Sigmoid colon (tissue), 7 donors: ENCODE data around the gene RBFOX2. TPM values are rescaled to one million over a fixed set of nuclear protein-coding genes. Genes with fewer than 3 reads are reported as not detected.

Source experiments
- DNase-seq: peaks from one replicate; pipeline ENCODE4 v3.0.0-alpha.2; 2019
- H3K27ac ChIP-seq, 4 donors: fragments of 200-600 bp; sonication (generic); one replicate each; pipeline ENCODE4 v1.5.1; 2016 to 2019; ENCODE audit warnings: mild to moderate bottlenecking in 1 of 4
- H3K27me3 ChIP-seq, 3 donors: fragments of 200-600 bp; sonication (generic); one replicate each; pipeline ENCODE4 v1.5.1; 2019; ENCODE audit warnings: mild to moderate bottlenecking in 1 of 3
- H3K36me3 ChIP-seq, 4 donors: fragments of 200-600 bp; sonication (generic); one replicate each; pipeline ENCODE4 v1.5.1; 2016 to 2019
- H3K4me1 ChIP-seq, 4 donors: fragments of 200-600 bp; sonication (generic); one replicate each; pipeline ENCODE4 v1.5.1; 2017 to 2019
- H3K4me3 ChIP-seq, 4 donors: fragments of 200-600 bp; sonication (generic); one replicate each; pipeline ENCODE4 v1.5.1; 2017 to 2019; ENCODE audit warnings: mild to moderate bottlenecking in 2 of 4, moderate library complexity in 1 of 4
- H3K9me3 ChIP-seq, 4 donors: fragments of 200-600 bp in 3 of 4; sonication (generic) in 3 of 4; one replicate each; pipeline versions ENCODE4 v1.5.1 to v1.6.1; 2013 to 2019
- EP300 ChIP-seq, 4 donors: sonication (generic); formaldehyde crosslinking; IDR thresholded peaks; one replicate each; pipeline ENCODE4 v1.6.1; 2017; ENCODE audit warnings: antibody characterized with exemption in 4 of 4
- POLR2A ChIP-seq, 2 donors: fragments of 450-650 bp; IDR thresholded peaks; one replicate each; pipeline ENCODE4 v1.6.1; 2016; ENCODE audit warnings: antibody characterized with exemption in 2 of 2, mild to moderate bottlenecking in 2 of 2, moderate library complexity in 2 of 2
- POLR2AphosphoS5 ChIP-seq, 4 donors: sonication (generic); formaldehyde crosslinking; IDR thresholded peaks; one replicate each; pipeline ENCODE4 v1.6.1; 2017; ENCODE audit warnings: antibody characterized with exemption in 4 of 4
- WGBS, 2 donors: extraction: QIAGEN DNeasy Blood & Tissue Kit; methylation state at CpG; one replicate each; pipeline ENCODE4 v1.1.7; 2013; 5-methylcytosine and 5-hydroxymethylcytosine counted together
- intact Hi-C: fragments of 100-400 bp; cut with DNase I; formaldehyde crosslinking; loops from one replicate; pipeline ENCODE4 v1.15.1; 2023
- polyA plus RNA-seq, 3 donors: library from polyadenylated mRNA; stranded (reverse); fragments of 200-250 nt; gene quantifications; one replicate each; pipeline ENCODE4 v1.2.3, GENCODE V29; 2013
- total RNA-seq, 4 donors: library from RNA; depleted of rRNA; stranded (reverse); fragments of >200 nt; gene quantifications; one replicate each; pipeline ENCODE4 v1.1.0, GENCODE V29; 2016
- TF ChIP-seq, protein P1 (sequence below), 4 experiments: fragments of 450-650 bp in 3 of 4; fragments of 200-600 bp in 1 of 4; IDR thresholded peaks; one replicate each; pipeline ENCODE4 v1.5.1; 2016 to 2019; ENCODE audit warnings: antibody characterized with exemption in 4 of 4, mild to moderate bottlenecking in 3 of 4, moderate library complexity in 2 of 4
- donor health status: healthy with polysubstance abuse.
- donor health status: Bipolar disorder and iron deficiency.
- donor health status: healthy.

The RBFOX2 gene
- total and polyA plus RNA-seq, 7 donors = 11.6 to 164 (median 138) TPM

DNA sequence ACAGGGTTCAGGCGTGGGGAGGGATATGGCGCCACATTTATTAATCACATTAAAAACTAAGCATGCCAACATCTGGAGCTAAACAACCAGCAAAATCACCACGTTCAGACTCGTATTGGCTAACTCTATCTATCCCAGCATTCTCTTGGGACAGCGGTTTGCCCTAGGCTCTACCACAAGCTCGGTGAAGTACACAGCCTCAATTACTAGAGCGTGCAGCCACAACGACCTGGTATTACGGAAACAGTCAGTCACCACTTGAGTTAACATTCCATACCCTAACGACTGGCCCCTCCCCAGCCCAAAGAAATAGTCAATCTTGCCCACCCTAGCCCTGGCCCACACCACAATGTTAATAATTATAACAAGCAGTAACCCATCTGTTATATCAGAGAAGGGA is 278.8 kb downstream of the RBFOX2 start:
- Histone ChIP-seq H3K27ac (no peak overlapping the region), H3K4me1 (peaks cover 0 to 32% (median 19%) of the 10 kb centered on the region in 4 donors), H3K4me3 (no peak overlapping the region), H3K27me3 (no peaks in the 10 kb centered on the region), H3K9me3 (no peaks in the 10 kb centered on the region), H3K36me3 (peaks cover 0 to 34% (median 9%) of the 10 kb centered on the region in 4 donors)
- TF ChIP-seq POLR2AphosphoS5 (IDR thresholded peaks at IDR 0.05) (no peak), POLR2A (IDR thresholded peaks at IDR 0.05) (no peak), EP300 (IDR thresholded peaks at IDR 0.05) (no peak)
- TF ChIP-seq, protein P1, sequence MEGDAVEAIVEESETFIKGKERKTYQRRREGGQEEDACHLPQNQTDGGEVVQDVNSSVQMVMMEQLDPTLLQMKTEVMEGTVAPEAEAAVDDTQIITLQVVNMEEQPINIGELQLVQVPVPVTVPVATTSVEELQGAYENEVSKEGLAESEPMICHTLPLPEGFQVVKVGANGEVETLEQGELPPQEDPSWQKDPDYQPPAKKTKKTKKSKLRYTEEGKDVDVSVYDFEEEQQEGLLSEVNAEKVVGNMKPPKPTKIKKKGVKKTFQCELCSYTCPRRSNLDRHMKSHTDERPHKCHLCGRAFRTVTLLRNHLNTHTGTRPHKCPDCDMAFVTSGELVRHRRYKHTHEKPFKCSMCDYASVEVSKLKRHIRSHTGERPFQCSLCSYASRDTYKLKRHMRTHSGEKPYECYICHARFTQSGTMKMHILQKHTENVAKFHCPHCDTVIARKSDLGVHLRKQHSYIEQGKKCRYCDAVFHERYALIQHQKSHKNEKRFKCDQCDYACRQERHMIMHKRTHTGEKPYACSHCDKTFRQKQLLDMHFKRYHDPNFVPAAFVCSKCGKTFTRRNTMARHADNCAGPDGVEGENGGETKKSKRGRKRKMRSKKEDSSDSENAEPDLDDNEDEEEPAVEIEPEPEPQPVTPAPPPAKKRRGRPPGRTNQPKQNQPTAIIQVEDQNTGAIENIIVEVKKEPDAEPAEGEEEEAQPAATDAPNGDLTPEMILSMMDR (IDR thresholded peaks at IDR 0.05) = no peak
- no peak for DNase-seq
- intact Hi-C loops = loop anchor here (5.0 kb wide), 1 partner anchor 77 kb away; no protein-coding TSS in a partner anchor
- 71 to 83% methylated on average over 10 of the region's 10 CpGs for WGBS, 2 donors

DNA sequence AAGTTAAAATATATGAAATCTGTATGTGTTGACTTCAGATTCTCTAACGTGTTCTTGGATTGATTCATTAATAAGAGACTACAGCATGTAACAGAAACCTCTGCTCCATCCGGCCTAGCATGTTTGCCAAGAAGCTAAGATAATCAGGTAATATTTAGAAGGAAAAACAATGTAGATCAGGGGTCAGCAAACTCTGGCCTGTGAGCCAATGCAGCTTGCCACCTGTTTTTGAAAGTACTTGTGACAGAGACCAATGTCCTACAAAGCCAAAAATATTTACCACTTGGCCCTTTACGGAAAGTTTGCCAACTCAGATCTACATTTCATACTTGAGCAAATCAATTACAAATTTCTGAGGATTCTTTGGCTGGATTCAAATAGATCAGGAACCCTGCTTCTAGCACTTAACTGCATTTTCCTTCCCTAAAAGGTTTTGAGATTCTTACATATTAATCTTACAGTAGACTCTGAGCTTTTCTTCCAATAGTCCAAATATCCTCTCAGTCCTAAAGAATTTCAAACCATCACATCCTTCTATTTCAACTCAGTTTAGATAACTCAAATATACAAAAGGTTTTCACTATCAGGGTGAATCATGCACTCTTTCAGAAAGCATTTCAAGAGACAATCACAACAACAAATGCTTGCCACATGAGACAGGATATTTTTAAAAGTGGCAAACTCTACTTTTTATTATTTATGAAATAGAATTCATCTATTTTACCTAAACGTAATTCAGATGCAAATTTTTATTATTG is 281.5 kb downstream of the RBFOX2 start:
- Histone ChIP-seq H3K36me3 (peaks cover 0 to 55% (median 16%) of the 10 kb centered on the region in 4 donors), H3K4me1 (peaks cover 0 to 22% (median 13%) of the 10 kb centered on the region in 4 donors), H3K27me3 (no peaks in the 10 kb centered on the region), H3K9me3 (no peaks in the 10 kb centered on the region), H3K27ac (no peak overlapping the region), H3K4me3 (no peak overlapping the region)
- WGBS, 2 donors = 84% methylated on average over 4 of the region's 4 CpGs
- intact Hi-C loops = no loop called here
- no peak for DNase-seq
- TF ChIP-seq EP300 (IDR thresholded peaks at IDR 0.05) (no peak), POLR2A (IDR thresholded peaks at IDR 0.05) (no peak), POLR2AphosphoS5 (IDR thresholded peaks at IDR 0.05) (no peak)
- TF ChIP-seq, protein P1 (IDR thresholded peaks at IDR 0.05) = no peak

DNA sequence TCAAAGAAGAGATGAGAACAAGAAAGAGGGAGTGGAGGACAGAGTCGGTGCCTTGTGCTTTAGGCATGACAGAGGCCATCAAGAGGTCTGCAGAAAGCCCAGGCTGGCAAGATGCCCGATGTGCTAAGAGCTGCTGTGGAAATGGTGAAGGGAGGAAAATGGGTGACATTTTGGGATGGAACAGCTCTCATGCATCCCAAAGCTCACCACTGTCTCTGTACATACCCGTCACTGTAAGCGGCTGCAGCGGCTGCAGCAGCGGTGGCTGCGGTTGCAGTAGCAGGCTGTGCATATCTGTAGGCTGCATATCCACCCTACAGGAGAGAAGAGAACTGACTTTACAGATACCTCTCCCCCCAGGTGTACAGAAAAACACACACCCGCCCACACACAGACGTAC is 282.4 kb downstream of the RBFOX2 start:
- WGBS, 2 donors = 93 to 98% methylated on average over 9 of the region's 9 CpGs
- Histone ChIP-seq H3K4me1 (peaks cover 0 to 21% (median 12%) of the 10 kb centered on the region in 4 donors), H3K36me3 (peaks cover 0 to 61% (median 16%) of the 10 kb centered on the region in 4 donors), H3K27ac (no peak overlapping the region), H3K27me3 (no peaks in the 10 kb centered on the region), H3K9me3 (no peaks in the 10 kb centered on the region), H3K4me3 (no peak overlapping the region)
- DNase-seq = no peak
- TF ChIP-seq, protein P1 (IDR thresholded peaks at IDR 0.05) = no peak
- TF ChIP-seq POLR2AphosphoS5 (IDR thresholded peaks at IDR 0.05) = no peak
- TF ChIP-seq EP300 (IDR thresholded peaks at IDR 0.05) = no peak
- no peak for TF ChIP-seq POLR2A (IDR thresholded peaks at IDR 0.05)
- intact Hi-C loops = no loop called here

DNA sequence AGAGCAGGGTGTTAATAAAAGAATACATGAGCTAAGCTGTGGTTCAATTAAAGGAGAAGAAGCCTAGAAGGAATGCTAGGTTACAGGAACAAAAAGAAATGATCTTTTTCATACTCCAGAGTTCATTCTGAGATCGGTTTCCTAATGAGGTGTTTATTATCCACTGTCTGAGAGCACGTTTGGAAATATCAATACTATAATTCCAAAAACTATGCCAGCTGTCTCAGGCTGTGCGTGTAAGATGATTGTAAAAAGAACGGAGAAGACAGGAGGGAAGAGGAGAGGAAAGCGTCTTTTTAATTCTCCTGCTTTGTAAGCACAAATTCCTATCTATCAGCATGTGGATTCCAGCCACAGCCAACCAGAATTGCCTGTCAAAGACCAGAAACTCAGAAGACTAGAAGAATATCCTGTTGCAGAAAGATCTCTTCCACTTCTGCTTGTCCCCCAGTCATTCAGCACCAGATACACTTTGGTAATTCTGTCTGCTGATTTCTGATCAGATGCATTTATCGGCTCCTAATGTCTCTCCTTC is 285.2 kb downstream of the RBFOX2 start:
- Histone ChIP-seq H3K36me3 (peaks cover 0 to 65% (median 19%) of the 10 kb centered on the region in 4 donors), H3K27me3 (no peaks in the 10 kb centered on the region), H3K27ac (peak overlapping the region in 1 of 4 donors; percentile 16), H3K4me1 (peaks cover 0 to 21% (median 14%) of the 10 kb centered on the region in 4 donors), H3K9me3 (no peaks in the 10 kb centered on the region), H3K4me3 (no peak overlapping the region)
- DNase-seq = no peak
- TF ChIP-seq, protein P1 (IDR thresholded peaks at IDR 0.05) = no peak
- TF ChIP-seq EP300 (IDR thresholded peaks at IDR 0.05) (no peak), POLR2A (IDR thresholded peaks at IDR 0.05) (no peak), POLR2AphosphoS5 (IDR thresholded peaks at IDR 0.05) (no peak)
- intact Hi-C loops = loop anchor here (5.0 kb wide), 2 partner anchors 116 to 174 kb away; no protein-coding TSS in a partner anchor
- 79 to 81% methylated on average over 6 of the region's 6 CpGs for WGBS, 2 donors
